ENCODE results near the gene CD226.
"Not testable (repeated sequence)": the region's sequence is repeated elsewhere in the genome, so short reads cannot be mapped to it uniquely, and the experiment has no call there.

CD226 gene

DNA sequence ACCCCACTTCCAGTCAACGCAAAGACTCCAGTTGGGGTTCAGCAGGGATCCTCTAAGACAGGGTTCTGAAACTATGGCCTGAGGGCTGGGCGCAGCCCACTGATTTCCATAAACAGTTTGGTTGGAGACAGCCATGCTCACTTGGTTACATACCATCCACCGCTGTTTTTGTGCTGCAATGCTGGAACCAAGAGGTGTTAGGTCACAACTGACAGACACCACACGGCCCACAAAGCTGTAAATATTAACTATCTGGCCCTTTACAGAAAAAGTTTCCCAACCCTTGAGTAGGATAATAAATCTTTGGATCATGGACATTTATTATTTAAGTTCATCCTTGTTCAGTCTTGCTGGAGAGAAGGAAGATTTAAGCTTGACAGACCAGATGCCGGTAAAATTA is 8.4 kb upstream of the CD226 start:
- DNase-seq, result no peak

DNA sequence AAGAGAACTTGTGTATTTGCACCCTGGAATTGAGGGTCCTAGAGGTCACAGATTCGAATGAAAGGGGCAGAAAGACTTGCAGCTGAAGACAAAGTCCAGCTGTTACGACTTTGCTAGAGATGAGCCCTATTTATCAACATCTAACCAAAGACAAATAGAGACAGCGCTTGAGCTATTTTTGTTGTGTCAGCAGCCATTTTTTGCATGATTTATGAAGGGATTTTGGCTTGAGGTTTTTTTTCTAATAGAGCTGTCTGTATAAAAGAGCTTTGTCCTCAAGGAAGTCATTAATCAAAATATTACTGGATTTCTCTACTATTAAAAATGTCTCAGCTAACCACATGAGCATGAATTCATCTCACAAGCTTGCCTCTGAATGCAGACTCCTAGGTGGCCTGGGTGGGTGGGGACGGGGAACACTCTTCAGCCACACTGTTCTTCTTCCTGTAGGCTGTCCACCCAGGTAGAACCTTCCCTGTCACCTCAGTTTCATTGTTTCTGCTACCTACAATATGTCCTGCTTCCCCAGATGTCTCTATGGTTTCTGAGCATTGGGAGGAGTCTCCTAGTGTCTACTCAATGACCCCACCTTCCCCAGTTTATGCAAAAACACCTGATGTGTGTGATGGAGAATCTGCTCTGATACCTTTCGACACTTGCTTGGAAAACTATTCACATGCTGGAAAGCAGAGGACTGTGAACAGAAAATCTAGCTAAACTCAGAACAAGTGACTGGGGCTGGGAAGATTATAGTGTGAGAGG is 7.2 kb upstream of the CD226 start:
- no peak for DNase-seq

DNA sequence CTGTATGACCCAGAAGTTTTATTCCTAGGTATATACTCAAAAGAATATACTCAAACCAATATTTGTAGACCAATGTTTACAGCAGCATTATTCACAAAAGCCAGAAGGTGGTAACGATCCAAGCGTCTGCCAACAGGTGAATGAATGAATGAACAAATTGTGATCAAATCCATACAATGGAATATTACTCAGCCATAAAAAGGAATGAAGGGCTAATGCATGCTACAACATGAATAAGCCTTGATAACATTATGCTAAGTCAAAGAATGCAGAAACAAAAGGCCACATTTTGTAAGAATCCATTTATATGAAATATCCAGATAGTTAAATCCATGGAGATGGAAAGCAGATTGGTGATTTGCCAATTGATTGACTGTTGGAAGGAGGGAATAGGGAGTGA is 5.5 kb upstream of the CD226 start:
- DNase-seq, result no peak

DNA sequence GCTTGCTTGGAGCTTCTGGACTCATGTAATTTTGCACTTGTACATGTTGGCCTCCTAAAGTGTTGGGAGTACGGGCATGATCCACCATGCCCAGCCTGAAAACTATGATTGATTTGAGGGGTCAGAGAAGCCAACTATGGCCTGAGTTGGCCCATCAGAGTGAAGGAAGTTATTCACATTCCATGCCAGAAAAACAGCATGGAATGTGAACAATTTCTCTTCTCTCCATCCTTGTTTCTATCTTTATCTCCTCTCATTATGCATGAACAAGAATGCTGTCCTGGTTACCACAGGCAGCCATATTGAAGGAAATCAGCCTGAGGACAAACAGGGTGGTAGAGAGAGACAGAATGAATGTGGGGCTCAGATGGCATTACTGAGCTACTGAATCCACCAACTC is 3.5 kb upstream of the CD226 start:
- no peak for DNase-seq

DNA sequence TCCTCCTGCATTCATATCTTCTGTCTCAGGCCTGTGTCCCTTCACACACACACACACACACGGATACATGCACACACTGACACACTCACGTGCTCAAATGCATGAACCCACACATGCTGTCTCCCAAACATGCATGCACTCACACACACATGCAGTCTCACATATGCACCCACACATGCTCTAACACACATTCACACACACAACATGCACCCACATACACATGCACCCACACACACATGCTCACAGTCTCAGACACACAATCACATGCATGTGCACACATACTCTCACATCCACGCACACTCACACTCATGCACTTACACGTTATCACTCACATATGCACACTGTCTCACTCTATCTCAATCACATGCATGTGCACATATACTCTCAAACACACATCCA is 1.9 kb upstream of the CD226 start:
- no peak for DNase-seq

DNA sequence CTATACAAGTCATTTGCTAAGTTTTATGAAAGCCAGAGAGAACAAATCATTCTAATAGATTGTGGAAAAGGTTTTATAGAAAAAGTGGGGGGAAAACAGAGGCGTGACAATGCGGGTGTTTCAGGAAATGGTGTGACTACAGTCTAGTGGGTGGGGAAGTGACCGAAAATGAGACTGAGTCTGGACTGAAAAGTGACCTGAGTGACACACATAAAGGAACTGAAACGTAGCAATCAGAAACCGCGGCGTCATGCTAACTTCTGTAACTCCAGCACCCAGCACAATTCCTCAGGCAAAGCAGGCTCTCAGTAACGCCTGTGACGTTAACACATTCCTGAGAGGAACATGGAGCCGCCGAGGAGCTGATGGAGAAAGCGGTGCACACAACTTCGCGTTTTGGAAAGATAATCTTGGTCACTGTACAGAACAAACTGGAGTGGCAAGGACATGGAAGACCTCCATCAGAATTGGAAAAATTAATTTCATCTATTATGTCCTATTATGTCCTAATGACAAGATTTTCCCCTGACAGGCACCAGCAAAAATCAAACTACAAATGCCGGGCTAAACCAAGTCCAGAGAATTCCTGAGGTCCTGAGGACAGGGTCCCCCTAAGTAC is 1.4 kb upstream of the CD226 start:
- peak; percentile 60 for DNase-seq

DNA sequence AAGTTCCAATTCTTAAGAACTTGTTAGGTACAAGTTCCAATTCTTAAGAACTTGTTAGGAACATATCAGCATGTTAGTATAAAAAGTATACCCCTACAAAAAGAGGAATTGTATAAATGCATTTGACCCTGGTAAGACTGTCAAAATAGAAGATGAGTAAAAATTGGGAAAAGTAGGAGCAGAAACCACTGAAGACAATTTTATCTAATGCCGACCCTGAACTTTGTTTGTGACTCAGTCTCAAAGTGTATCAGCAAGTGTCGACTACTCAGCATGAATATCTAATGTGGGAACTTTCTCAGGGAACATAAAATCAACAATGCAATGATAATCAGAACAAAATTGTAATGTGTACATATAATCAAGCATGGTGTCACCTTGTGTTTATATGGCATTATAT is 583 bp upstream of the CD226 start:
- no peak for DNase-seq

DNA sequence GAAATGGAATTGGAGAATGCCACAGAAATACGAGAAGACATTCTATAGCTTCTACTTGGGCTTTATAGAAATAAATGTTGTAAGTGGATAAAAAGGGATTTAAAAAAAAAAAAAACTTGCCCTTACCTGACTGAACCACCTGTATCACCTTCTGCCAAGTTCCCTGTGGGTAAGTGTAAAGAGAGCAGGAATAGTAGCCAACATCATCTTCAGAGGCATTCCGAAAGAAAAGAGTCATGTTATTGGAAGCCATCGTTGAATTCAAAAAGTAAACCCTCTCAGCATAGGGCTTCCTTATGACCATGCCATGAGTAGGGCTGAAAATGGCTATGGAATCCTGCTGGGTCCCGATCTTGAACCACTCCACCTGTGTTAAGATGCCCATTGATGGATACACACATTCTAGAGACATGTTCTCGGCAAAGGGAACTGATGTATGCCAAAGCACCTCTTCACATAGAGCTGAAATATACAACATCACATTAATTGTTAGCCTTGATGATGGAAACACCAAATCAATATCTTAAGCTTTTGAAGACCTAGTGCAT is 991 bp downstream of the CD226 start:
- no peak for DNase-seq

DNA sequence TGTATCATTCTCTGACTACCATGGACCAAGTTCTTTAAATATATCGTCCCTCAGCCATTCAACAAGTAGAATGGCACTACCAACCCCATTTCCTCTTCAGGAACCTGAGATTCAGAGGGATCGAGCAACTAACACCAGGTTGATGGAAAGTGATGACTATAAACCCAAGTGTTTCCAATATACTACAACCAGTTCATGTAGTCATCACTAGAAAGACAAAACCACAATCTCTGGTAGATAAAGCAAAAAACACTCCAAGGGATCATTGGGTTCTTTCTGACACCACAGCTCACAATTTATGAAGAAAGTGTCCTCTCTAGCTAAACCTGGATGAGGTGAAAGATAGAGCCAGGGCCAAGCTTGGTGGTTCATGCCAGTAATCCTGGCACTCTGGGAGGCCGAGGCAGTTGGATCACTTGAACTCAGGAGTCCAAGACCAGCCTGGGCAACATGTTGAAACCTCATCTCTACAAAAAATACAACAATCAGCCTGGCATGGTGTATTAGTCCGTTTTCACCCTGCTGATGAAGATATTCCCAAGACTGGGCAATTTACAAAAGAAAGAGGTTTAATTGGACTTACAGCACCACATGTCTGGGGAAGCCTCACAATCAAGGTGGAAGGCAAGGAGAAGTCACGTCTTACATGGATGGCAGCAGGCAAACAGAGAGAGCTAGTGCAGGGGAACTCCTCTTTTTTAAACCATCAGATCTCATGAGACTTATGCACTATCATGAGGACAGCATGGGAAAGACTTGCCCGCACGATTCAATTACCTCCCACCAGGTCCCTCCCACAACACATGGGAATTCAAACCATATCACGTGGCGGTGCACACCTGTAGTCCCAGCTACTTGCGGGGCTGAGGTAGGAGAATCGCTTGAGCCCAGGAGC is 2.2 kb downstream of the CD226 start:
- no peak for DNase-seq

DNA sequence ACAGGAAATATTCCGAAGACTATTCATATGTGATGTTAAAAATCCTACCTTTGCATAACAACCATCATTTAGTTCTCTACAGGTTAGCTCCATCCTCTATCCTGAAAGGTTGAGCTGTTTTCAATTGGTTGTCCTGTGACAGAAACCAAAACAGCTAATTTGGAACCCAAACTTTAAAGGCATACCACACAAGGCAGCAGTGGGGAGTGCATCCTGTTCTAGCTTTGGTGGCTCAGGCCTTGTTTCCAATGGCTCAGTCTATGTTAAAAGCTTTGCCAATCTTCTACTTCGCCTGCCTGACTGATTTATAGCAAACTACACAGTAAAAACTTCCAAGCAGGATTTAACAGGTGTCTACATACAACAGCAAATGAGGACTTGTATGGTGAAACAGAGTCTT is 3.2 kb downstream of the CD226 start:
- no peak for DNase-seq

DNA sequence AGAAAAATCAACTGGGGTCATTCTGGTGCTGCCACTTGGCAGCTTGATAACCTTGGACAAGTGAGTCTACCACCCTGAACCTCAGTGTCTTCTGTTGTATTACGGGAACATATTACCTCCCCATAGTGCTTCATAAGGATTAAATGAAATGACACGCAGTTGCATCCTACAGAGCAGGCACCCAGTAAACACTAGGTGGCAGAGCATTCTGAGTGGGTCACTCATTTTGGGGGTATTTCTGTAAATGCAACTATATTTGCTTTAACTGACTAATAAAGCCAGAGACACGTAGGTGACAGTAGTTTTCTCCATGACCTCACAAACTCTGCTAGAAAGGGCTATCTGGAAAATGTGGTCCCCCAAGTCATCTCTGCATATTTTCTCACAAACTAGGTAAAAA is 4.7 kb downstream of the CD226 start:
- DNase-seq, result no peak

DNA sequence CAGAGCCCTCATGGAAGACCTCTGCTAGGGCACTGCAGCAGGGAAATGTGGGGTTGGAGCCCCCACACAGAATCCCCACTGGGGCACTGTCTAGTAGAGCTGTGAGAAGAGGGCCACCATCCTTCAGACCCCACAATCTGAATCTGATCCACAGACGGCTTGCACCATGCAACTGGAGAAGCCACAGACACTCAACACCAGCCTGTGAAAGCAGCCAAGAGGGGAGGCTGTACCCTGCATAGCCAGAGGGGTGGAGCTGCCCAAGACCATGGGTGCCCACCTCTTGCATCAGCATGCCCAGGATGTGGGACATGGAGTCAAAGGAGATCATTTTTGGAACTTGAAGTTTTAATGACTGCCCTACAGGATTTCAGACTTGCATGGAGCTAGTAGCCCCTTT is 6.5 kb downstream of the CD226 start:
- no peak for DNase-seq

DNA sequence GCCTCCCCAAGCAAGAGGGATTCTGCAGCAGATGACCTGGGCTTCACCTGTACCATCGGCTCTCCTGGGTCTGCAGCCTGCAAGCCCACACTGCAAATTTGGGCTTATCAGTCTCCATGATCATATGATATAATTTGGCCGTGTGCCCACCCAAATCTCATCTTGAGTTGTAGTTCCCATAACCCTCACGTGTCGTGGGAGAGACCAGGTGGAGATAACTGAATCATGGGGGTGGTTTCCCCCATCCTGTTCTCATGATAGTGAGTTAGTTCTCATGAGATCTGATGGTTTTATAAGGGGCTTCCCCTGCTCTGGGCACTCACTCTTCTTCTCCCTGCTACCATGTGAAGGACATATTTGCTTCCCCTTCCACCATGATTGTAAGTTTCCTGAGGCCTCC is 7.9 kb downstream of the CD226 start:
- DNase-seq, result not testable (repeated sequence)

DNA sequence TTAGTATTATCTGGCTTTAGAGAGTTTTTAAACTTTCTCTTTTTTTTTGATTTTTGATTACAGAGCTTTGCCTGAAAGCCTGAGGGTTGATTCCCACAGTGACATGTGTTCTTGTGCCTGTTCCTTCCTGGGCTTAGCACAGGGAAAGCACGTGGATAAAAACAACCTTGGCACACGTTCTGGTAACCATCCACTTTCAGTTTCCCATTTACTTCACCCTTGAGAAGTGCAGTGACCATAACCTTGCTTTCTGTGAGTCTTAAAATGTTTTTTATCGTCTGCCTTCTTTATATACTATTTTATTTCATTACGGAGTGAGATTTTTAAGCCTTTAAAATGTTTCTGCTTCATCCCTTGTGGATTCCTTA is 11.5 kb downstream of the CD226 start:
- no peak for DNase-seq

DNA sequence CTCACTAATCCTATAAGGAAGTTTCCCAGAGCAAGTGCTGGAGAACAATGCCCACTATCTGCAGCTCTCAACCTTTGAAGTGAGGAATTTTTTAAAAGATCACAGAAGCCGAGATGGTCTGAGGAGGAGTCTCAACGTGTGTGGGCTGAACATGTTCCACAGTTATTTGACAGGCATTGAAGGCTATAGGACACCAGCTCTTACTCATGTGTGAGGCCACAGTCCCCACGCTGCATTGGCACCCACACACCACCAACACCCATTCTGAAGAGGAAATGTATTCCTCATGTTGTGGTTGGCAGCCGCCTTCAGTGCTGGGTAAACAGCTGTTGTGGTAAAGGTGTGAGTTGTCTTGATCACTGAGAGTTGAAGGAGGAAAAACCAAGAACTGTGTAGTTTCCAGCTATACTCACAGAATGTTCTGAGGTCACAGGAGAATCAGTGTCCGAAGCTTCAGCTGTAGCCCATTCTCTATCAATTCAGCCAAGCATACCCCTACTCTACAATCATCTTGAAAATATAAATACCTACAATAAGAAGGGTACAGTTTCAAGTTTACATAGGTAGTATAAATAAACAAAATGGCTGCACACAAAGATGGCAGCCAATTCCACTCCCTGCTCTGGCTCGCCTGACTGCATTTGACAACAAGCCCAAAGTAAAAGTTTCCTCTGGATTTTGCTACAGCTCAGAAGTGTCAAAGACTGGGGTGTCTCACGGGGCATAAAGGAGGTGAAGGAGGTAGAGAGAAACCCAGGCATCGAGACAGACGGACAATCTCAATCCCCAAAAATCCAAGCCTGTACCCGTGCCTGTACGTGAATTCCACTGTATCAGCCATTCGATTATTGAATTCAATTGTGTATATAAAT is 12.1 kb downstream of the CD226 start:
- DNase-seq, result peak; percentile 82

DNA sequence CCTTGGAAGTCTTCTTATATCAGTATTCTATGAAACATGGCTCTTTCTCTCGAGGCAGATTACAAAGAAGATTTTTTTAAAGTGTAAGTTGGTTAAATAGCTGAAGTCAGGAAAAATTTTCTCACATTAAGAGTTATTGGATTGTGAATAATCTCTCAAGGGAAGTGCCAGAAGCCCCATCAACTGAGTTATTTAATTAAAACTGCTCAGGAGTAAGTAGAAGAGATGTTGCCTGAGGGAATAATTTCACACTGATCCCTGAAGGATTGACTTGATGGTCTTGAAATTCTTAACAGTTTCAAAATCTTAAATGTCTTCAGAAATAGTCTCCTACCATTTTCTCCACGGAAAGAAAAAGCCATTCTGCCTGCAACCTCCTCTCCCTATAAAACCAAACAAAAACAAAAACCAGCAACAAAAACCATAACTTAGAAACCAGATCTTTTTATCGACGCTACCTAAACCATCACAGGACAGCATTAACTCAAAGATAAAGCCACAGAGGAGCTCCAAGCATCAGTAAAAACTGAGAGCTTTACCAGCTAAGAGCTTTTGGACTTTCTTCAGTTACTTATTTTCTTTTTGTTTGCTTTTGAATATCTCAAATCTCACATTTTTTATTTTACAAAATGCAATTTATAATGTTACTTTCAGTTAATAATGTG is 12.9 kb downstream of the CD226 start:
- no peak for DNase-seq

DNA sequence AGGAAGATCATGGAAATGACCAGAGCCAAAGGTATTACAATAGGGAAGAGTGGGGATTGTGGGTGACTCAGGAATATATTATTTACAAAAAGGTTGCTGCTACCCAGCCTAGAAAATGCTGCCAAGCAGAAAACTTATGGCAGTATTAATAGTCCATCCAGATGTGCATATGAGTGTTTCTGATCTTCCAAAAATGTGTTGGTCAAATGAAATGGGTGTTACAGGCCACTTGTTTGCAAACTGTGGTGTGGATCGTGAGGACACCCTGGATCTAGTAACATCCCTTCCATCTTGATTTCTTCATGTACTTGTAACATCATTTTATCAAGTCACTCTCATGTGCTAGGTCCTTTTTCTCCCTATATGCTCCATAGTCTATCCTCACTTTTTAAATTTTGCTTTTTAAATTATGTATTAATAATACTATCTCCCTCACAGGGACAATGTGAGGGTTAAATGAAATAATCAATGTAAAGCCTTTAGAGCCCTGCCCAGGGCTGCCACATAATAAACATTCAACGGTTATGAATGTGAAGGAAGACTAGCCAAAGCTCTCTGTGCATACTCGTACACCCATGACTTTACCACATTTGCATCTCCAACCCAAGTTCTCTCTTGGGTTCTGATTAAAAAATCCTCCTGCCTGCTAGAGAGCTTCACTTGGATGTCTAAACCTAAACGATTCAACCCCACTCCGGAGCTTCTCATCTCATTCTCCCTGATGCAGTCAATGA is 18.5 kb downstream of the CD226 start:
- DNase-seq, result no peak

DNA sequence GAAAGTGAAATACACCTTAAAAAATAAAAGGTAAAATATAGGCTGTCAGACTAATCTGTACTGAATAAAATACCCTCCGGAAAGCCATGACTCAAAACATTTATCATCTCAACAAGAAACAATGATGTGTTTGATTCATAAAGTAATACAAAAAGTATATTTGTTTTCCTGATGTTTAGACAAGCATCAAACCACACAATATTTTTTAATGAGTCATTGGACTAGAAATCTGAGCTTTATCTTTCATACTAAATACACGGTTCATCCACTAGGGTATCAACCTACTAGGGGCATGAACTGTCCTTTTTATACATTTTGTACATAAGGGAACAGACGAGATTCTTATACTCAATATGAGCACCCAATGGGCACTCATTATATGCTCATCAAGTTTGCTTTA is 31.3 kb downstream of the CD226 start:
- DNase-seq, result no peak

DNA sequence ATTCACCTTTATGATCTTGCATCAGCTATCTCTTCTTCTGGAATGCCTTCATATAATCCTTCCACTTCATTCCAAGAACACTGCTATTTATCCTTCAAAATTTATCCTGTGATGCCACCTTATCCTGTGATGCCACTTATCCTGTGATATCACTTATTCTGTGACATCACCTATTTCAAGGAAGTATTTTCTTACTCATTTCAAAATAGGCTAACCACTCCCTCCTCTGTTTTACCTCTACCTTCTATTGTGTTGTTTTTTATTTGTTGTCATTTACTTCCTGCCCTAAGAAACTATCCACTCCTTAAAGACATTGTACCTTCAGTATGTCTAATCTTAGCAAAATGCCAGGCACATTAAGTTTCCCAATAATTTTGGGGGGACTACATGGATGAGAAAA is 38.8 kb downstream of the CD226 start:
- no peak for DNase-seq

DNA sequence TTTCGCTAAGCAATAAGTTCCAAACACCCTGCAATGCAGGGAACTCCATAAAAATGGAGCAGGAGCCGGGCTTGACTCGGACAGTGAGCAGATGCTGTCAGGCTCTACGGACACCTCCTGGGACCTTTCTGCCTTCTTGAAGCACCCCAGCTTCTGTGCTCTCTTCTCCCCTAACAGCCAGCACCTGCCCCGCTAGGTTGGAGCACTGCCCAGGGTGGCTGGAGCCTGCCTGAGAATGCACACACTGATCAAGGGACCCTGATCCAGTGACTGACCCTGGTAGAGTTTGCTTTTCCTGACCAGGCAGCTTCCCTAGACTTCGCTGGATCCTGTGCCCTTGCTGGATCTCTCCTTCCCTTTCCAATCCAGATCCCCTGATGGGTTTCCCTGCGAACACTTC is 40.9 kb downstream of the CD226 start:
- no peak for DNase-seq

DNA sequence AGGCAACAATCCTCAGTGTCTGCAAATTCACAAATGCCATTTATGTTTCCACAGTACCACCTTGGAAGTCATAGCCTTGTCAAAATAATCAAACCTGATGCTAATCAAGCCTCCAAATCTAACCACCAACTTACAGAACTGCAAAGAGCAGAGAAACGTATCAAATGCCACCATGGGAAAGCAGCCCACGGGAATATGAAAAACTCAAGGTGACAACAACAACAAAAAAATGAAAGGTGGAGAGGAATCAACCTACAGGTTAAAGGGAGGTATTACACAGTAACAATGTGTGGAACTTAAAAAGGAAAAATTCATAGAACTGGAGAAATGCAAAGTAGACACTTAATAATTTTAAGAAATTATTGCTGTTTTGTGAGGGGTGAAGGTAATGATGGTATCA is 46.7 kb downstream of the CD226 start:
- no peak for DNase-seq
